Measurements from ENCODE around the gene CNIH1.
"Not testable (repeated sequence)": the region's sequence is repeated elsewhere in the genome, so short reads cannot be mapped to it uniquely, and the experiment has no call there.

GRCh38 chr14:54392986-54393884, 47.9 kb downstream of the CNIH1 start:
- not testable (repeated sequence) for TF ChIP-seq CTCF (IDR thresholded peaks at IDR 0.05); EMX1 (CRISPR knock-in tag; IDR thresholded peaks at IDR 0.05); NFYB (CRISPR knock-in tag; conservative IDR thresholded peaks at IDR 0.05; ENCODE audit: low read depth); ATF3 (CRISPR knock-in tag; conservative IDR thresholded peaks at IDR 0.05)

Data from WTC11 (cell line).